Measurements from ENCODE around the gene CPT1C. TPM values are rescaled to one million over a fixed set of nuclear protein-coding genes. Genes with fewer than 3 reads are reported as not detected.

CPT1C gene
- total and polyA plus RNA-seq, 2 of the 4 experiments (the other 2 are of a cell fraction) = 14.2 to 56.1 TPM

DNA sequence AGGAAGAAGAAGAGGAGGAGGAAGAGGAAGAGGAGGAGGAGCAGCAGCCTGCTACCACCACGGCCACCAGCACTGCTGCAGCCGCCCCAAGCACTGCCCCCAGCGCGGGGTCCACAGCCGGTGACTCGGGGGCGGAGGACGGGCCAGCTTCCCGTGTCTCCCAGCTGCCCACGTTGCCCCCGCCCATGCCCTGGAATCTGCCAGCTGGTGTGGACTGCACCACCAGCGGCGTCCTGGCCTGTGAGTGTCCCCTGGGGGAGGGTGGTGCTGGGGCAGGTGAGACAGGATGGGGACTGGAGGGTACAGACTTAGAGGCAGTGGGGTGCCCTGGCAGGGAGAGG is 37.5 kb upstream of the CPT1C start:
- Histone ChIP-seq H3K9ac (ENCODE audit: low read depth, low read length) (no peak overlapping the region), H2AFZ (replicated peaks; ENCODE audit: low read length, poor library complexity) (no peak overlapping the region), H2BK15ac (ENCODE audit: low read depth, low read length) (no peak overlapping the region), H4K91ac (ENCODE audit: insufficient read depth, low read depth, low read length) (no peak overlapping the region), H4K8ac (ENCODE audit: low read depth in 2 of 2, low read length in 2 of 2) (no peak overlapping the region), H3K4me1 (ENCODE audit: control insufficient read depth, insufficient read depth, low read length) (no peaks in the 10 kb centered on the region), H4K5ac (ENCODE audit: low read depth, low read length) (no peak overlapping the region), H2BK20ac (ENCODE audit: low read depth, low read length) (no peak overlapping the region), H3K27me3 (ENCODE audit: control insufficient read depth, insufficient read depth, low read length) (no peaks in the 10 kb centered on the region), H3K23ac (ENCODE audit: low read depth, low read length) (no peak overlapping the region), H3K4me3 (ENCODE audit: insufficient read depth, low read depth, low read length) (no peak overlapping the region), H3K9me1 (ENCODE audit: insufficient read depth, low read length) (no peaks in the 10 kb centered on the region), H3K79me1 (ENCODE audit: low read depth in 1 of 2, low read length in 2 of 2) (peaks cover 18 to 47% of the 10 kb centered on the region in 2 experiments), H4K20me1 (ENCODE audit: insufficient read depth, low read length) (peaks cover 31% of the 10 kb centered on the region), H3K18ac (ENCODE audit: low read depth, low read length) (no peak overlapping the region), H3K27ac (ENCODE audit: insufficient read depth, low read length) (no peak overlapping the region), H3K14ac (replicated peaks; ENCODE audit: low read depth, low read length) (no peak overlapping the region), H3K4me2 (ENCODE audit: low read depth, low read length) (no peak overlapping the region), H3K9me3 (ENCODE audit: control insufficient read depth, insufficient read depth, low read length) (no peaks in the 10 kb centered on the region), H2BK5ac (ENCODE audit: low read depth, low read length, poor library complexity, severe bottlenecking) (no peak overlapping the region), H2AK5ac (ENCODE audit: low read depth, low read length) (no peak overlapping the region), H3K56ac (ENCODE audit: extremely low read depth, insufficient read depth, low read length) (no peak overlapping the region), H3K36me3 (ENCODE audit: control insufficient read depth, insufficient read depth, low read length) (peaks cover 74% of the 10 kb centered on the region), H2BK120ac (ENCODE audit: low read depth, low read length) (no peak overlapping the region), H2AK9ac (replicated peaks; ENCODE audit: low read depth, low read length, poor library complexity) (no peak overlapping the region), H3K4ac (ENCODE audit: low read depth, low read length) (no peak overlapping the region)
- TF ChIP-seq NFE2L2 (IDR thresholded peaks at IDR 0.05; ENCODE audit: low read depth, low read length) (no peak), SMC3 (IDR thresholded peaks at IDR 0.05; ENCODE audit: low read depth, low read length) (no peak), FOS (IDR thresholded peaks at IDR 0.05; ENCODE audit: low read depth, low read length) (no peak), BHLHE40 (IDR thresholded peaks at IDR 0.05; ENCODE audit: low read depth, low read length) (no peak), MAFK (IDR thresholded peaks at IDR 0.05; ENCODE audit: low read depth, low read length) (no peak), RAD21 (IDR thresholded peaks at IDR 0.05; ENCODE audit: low read length) (no peak), MXI1 (IDR thresholded peaks at IDR 0.05; ENCODE audit: borderline replicate concordance, low read depth, low read length) (no peak), RFX5 (IDR thresholded peaks at IDR 0.05; ENCODE audit: low read depth, low read length) (no peak), USF2 (IDR thresholded peaks at IDR 0.05; ENCODE audit: low read depth, low read length) (no peak), ELK1 (IDR thresholded peaks at IDR 0.05; ENCODE audit: borderline replicate concordance, low read depth, low read length) (no peak), RCOR1 (IDR thresholded peaks at IDR 0.05; ENCODE audit: insufficient replicate concordance, low read length) (no peak), MAZ (IDR thresholded peaks at IDR 0.05; ENCODE audit: borderline replicate concordance, low read depth, low read length) (no peak), CEBPB (IDR thresholded peaks at IDR 0.05; ENCODE audit: low read depth, low read length) (no peak), POLR2A (IDR thresholded peaks at IDR 0.05; ENCODE audit: low read depth, low read length) (no peak), CHD1 (IDR thresholded peaks at IDR 0.05; ENCODE audit: low read depth, low read length) (no peak)
- TF ChIP-seq, protein P1, sequence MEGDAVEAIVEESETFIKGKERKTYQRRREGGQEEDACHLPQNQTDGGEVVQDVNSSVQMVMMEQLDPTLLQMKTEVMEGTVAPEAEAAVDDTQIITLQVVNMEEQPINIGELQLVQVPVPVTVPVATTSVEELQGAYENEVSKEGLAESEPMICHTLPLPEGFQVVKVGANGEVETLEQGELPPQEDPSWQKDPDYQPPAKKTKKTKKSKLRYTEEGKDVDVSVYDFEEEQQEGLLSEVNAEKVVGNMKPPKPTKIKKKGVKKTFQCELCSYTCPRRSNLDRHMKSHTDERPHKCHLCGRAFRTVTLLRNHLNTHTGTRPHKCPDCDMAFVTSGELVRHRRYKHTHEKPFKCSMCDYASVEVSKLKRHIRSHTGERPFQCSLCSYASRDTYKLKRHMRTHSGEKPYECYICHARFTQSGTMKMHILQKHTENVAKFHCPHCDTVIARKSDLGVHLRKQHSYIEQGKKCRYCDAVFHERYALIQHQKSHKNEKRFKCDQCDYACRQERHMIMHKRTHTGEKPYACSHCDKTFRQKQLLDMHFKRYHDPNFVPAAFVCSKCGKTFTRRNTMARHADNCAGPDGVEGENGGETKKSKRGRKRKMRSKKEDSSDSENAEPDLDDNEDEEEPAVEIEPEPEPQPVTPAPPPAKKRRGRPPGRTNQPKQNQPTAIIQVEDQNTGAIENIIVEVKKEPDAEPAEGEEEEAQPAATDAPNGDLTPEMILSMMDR (conservative IDR thresholded peaks at IDR 0.05; ENCODE audit: low read depth, low read length) = no peak
- in situ Hi-C loops (cut with MboI; ENCODE audit: low sequenced_read_pairs) = no loop called here
- ChIA-PET CTCF (no interaction called here), POLR2A (ENCODE audit: unreplicated experiment) (no interaction called here)
- ATAC-seq (ENCODE audit: low read depth) (no peak), DNase-seq (no peak)
- dilution Hi-C loops (cut with HindIII; ENCODE audit: low sequenced_read_pairs, unreplicated experiment) = no loop called here
- no TSS peak for BruUV-seq (replicated peaks)
- WGBS, 2 experiments (ENCODE audit: extremely low coverage in 2 of 2, insufficient read length in 1 of 2) = 98% methylated on average over 6 of the region's 13 CpGs; no CpG with 5 or more reads in 1 of the 2 experiments
- intact Hi-C loops (cut with micrococcal nuclease) = no loop called here
